Ishikawa (cell line): ENCODE results near the gene COMT.

ENCODE experiments used
- CEBPB ChIP-seq: IDR thresholded peaks from 2 replicates; pipeline ENCODE4 v1.6.1; 2012
- CREB1 ChIP-seq: IDR thresholded peaks from 2 replicates; pipeline ENCODE4 v1.6.1; 2012; ENCODE audit warnings: low read depth
- EGR1 ChIP-seq: IDR thresholded peaks from 2 replicates; pipeline ENCODE4 v1.6.1; 2012
- EP300 ChIP-seq: IDR thresholded peaks from 2 replicates; pipeline ENCODE4 v1.6.1; 2012; ENCODE audit warnings: borderline replicate concordance
- FOXM1 ChIP-seq: IDR thresholded peaks from 2 replicates; pipeline ENCODE4 v1.6.1; 2012; ENCODE audit warnings: low read depth, borderline replicate concordance
- NFIC ChIP-seq: IDR thresholded peaks from 2 replicates; pipeline ENCODE4 v1.6.1; 2012
- RAD21 ChIP-seq: IDR thresholded peaks from 2 replicates; pipeline ENCODE4 v1.6.1; 2012; ENCODE audit warnings: low read depth
- REST ChIP-seq: IDR thresholded peaks from 2 replicates; pipeline ENCODE4 v1.6.1; 2012; ENCODE audit warnings: low read depth, mild to moderate bottlenecking
- TAF1 ChIP-seq: IDR thresholded peaks from 2 replicates; pipeline ENCODE4 v1.6.1; 2012; ENCODE audit warnings: low read depth, mild to moderate bottlenecking
- TCF12 ChIP-seq: IDR thresholded peaks from 2 replicates; pipeline ENCODE4 v1.6.1; 2012; ENCODE audit warnings: low read depth
- TEAD4 ChIP-seq: IDR thresholded peaks from 2 replicates; pipeline ENCODE4 v1.6.1; 2012
- YY1 ChIP-seq: IDR thresholded peaks from 2 replicates; pipeline ENCODE4 v1.6.1; 2012; ENCODE audit warnings: low read depth
- ZBTB7A ChIP-seq: IDR thresholded peaks from 2 replicates; pipeline ENCODE4 v1.6.1; 2012; ENCODE audit warnings: low read depth
- TF ChIP-seq, protein P1 (sequence below): IDR thresholded peaks from 2 replicates; pipeline ENCODE4 v1.6.1; 2012
- TF ChIP-seq, protein P2 (sequence below): IDR thresholded peaks from 2 replicates; pipeline ENCODE4 v1.6.1; 2012

Gene COMT

GRCh38 chr22:19914201-19914943, 27.2 kb upstream of the COMT start:
- TF ChIP-seq ZBTB7A (no peak), REST (no peak), EP300 (no peak), TCF12 (no peak), NFIC (no peak), RAD21 (no peak), TEAD4 (no peak), CEBPB (no peak), TAF1 (no peak), CREB1 (no peak), YY1 (no peak), FOXM1 (no peak), EGR1 (no peak)
- TF ChIP-seq, protein P1, sequence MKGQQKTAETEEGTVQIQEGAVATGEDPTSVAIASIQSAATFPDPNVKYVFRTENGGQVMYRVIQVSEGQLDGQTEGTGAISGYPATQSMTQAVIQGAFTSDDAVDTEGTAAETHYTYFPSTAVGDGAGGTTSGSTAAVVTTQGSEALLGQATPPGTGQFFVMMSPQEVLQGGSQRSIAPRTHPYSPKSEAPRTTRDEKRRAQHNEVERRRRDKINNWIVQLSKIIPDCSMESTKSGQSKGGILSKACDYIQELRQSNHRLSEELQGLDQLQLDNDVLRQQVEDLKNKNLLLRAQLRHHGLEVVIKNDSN = no peak
- TF ChIP-seq, protein P2, sequence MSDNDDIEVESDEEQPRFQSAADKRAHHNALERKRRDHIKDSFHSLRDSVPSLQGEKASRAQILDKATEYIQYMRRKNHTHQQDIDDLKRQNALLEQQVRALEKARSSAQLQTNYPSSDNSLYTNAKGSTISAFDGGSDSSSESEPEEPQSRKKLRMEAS = no peak

GRCh38 chr22:19915287-19915954, 26.2 kb upstream of the COMT start:
- TF ChIP-seq FOXM1 (no peak), CEBPB (no peak), ZBTB7A (no peak), NFIC (no peak), TEAD4 (no peak), YY1 (no peak), REST (no peak), EGR1 (no peak), EP300 (no peak), TCF12 (no peak), RAD21 (no peak)
- TF ChIP-seq, protein P1 = no peak
- TF ChIP-seq, protein P2 = no peak

- TF ChIP-seq RAD21 = no peak
- TF ChIP-seq, protein P2 = no peak
Measured at GRCh38 chr22:19916006-19916405, 25.6 kb upstream of the COMT start.

DNA sequence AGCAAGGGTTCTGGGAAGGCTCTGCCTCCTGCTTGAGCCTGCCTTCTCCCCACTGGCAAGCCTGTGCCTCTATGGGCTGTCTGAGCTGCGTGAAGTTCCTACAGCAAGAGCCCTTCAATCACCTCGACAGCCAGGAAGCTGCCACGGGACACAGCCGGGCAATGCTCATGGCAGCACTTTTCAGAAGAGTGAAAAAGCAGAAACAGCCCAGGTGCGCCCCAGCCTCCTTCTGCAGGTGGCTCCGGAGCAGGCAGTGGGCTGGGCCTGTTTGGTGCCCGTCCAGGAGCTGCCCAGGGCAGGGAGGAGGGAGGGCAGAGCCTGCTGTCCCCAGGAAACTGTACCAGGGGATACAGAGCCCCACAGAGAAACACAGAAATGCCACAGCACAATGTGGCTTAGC, 24.6 kb upstream of the COMT start:
- TF ChIP-seq EGR1 (no peak), YY1 (no peak), TAF1 (no peak), RAD21 (no peak), TCF12 (no peak), CEBPB (no peak), TEAD4 (no peak), EP300 (no peak), ZBTB7A (no peak), NFIC (no peak), FOXM1 (no peak), REST (no peak)
- TF ChIP-seq, protein P1 = no peak
- TF ChIP-seq, protein P2 = no peak
